NCI-H2196 treated with DMSO at 0.1 percent for 48 hours (cell line): Measurements from ENCODE around the gene SYCE3.
A peak's percentile ranks its signal among the peaks of the same experiment; 100 is the strongest.
"Not testable (repeated sequence)": the region's sequence is repeated elsewhere in the genome, so short reads cannot be mapped to it uniquely, and the experiment has no call there.

Source experiments
- DNase-seq: peaks from one replicate; lab custom pipeline; 2025; ENCODE audit not compliant: unreplicated experiment; lab: John Stamatoyannopoulos, UW

The SYCE3 gene, protein sequence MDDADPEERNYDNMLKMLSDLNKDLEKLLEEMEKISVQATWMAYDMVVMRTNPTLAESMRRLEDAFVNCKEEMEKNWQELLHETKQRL

DNA sequence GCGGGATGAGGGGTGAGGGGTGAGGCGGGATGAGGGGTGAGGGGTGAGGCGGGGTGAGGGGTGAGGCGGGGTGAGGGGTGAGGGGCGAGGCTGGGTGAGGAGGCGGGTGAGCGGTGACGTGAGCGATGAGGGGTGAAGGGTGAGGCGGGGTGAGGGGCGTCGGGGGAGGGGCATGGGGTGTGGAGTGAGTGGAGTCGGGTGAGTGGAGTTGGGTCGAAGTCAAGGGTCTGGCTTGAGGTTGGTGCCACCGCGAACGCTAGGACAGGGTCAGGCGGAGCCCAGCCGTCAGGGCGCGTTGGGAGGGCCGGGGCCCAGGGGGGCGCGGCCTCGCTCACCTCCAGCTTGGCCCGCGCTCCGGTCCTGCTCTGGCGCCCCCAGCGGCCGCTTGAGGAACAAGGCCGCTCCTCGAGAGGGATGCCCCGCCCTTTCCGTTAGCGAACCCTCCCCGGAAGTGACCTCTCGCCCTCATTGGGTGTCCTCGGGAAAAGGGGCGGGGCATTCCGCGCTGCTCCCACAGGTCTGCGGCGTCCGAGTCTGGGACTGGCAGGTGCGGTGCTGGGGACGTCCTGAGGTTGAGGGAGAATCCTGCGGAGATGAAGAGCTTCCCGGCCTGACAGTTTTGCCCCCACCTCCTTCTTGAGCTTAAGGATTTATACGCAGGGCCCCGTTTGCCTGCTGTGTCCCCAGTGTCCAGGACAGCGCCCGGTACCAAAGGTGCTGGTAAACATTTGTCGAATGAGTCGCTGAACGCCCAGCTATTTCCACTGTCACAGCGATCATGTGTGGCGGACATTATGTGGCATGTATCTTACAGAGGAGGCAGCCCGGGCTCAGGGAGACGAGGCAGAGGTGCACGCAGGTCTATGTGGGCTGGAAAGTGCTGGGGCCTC, at the start of gene SYCE3:
Gene SYCE3, minus strand, starts transcription at position 397 of the 890 bp plus-strand sequence. CDS start 6,514 bp downstream, outside the sequence.
- DNase-seq, result peak; percentile 66

- DNase-seq, result no peak
These were observed 49.4 kb upstream of the SYCE3 start for GRCh38 chr22:50612168-50612527.

- DNase-seq, result no peak
These were observed 48.8 kb upstream of the SYCE3 start for GRCh38 chr22:50611341-50612060.

DNA sequence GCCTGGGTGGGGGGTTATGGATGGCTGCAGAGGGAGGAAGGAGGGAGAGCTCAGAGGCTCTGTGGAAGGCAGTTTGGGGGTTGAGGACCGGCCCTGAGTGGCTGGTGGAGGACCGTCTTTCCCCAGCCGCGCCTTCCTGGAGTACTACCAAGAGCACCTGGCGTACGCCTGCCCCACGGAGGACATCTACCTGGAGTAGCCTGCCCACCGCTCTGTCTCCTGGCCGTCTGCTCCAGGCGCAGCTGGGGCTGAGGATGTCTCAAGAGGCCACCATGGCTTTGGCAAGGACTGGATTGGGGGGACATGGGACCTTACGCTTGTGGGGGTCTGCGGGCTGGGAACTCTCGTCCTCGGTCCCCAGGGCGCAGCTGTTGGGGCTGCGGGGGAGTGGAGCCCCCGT, 47.9 kb upstream of the SYCE3 start:
- DNase-seq, result no peak

DNA sequence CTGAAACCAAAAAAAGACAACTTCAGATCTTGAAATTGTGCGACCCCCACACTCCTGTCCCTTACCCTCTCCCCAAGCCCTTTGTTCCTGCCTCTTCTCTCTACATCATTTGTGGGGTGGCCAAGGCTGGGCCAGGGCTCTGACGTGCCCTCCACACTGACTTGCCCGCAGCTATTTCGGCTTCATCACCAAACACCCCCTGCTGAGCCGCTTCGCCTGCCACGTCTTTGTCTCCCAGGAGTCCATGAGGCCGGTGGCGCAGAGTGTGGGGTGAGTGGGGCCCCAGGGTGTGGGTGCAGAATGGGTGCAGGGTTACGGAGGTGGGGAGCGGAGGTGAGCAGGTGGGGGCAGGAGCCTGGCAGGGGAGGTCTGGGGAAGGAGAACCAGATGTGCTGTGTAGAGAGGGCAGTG, 47.3 kb upstream of the SYCE3 start:
- DNase-seq, result no peak

GRCh38 chr22:50609599-50609998, 46.9 kb upstream of the SYCE3 start:
- no peak for DNase-seq

DNA sequence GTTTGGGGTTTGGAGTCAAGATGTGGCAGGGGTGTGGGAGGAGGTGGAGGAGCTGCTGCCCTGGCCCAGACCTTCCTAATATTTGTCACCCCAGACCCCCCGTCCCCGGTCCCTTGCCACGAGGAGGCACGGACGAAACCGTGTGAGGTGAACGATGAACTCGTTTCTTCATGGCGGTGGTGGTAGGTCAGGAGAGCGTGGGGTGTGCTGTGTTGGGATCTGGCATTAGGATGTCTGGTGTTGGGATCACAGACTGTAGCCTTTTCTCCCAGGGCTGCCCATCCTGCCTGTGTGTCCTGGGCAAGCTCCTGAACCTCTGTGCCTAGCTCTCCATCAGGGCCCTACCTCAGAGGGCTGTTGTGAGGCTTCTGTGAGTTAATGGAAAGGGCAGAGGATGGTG, 46.3 kb upstream of the SYCE3 start:
- DNase-seq, result no peak

GRCh38 chr22:50608058-50608840, 45.5 kb upstream of the SYCE3 start:
- DNase-seq, result not testable (repeated sequence)

- no peak for DNase-seq
These were observed 44.9 kb upstream of the SYCE3 start for GRCh38 chr22:50607659-50608020.

DNA sequence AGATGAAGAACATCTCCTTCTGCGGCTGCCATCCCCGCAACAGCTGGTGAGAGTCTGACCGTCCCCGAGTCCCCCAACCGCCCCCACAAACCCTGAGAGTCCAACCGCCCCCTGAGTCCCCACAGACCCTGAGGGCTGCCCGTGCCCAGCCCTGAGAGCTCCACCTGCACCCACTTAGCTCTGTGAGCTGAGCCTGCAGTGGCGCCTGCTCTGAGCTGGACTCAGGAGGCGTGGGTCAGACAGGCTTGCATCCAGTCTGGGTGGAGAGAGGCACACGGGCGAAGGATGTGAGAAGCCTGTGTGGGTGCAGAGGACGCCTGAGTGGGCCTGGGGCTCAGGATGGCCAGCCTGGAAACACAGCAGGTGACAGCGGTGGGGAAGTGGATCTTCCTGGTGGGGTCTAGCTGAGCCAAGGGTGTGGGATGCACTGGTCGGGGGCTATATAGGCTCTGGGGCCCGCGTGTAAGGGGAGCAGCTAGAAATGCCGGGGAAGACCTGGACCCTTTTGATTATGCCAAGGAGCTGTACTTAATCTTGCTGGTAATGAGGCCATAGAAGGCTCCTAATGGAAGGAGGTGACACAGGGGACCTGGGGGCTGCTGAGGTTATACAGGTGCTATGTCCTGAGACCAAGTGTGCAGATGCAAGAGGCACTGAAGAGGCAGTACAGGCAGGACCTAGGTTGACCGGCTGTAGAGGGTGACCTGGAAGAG, 44.4 kb upstream of the SYCE3 start:
- no peak for DNase-seq

- no peak for DNase-seq
These were observed 43.6 kb upstream of the SYCE3 start for GRCh38 chr22:50606165-50606945.

DNA sequence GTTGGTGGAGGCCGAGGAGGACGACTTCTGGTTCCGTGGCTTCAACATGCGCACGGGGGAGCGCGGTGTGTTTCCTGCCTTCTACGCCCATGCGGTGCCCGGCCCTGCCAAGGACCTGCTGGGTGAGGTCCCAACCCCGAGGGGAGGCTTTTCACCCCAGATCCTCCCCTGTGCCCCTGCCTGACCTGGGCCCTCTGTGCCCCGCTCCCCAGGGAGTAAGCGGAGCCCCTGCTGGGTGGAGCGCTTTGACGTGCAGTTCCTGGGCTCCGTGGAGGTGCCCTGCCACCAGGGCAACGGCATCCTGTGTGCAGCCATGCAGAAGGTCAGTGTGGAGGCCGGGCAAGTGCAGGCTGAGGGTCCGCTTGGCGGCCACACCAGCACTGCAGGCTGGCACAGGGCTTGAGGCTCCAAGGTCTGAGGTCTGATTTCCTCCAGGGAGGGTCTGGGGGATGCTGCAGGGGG, 42.9 kb upstream of the SYCE3 start:
- DNase-seq, result no peak

DNA sequence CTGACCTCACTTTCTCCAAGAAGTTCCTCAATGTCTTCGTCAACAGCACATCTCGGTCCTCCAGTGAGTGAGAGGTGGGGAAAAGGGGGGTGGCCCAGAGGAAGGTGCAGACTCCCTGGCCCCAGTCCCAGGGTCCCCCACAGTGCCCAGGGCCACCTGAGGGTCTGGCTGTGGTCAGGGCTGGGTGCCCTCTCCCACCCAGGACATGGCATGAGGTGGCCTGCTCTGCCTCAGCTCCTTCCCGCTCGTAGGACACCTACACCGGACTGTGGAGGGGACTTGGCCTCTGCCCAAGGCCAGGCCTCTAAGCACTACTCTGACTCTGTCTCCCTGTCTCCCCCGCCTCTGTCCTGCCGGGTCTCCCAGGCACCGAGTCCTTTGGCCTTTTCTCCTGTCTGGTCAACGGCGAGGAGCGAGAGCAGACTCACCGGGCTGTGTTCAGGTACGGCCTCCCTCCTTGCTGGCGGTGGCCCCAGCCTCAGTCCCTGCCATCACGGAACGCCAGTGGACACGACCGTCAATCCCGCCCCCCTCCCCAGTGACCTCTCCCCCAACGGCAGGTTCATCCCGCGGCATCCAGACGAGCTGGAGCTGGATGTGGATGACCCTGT, 42.4 kb upstream of the SYCE3 start:
- no peak for DNase-seq

DNA sequence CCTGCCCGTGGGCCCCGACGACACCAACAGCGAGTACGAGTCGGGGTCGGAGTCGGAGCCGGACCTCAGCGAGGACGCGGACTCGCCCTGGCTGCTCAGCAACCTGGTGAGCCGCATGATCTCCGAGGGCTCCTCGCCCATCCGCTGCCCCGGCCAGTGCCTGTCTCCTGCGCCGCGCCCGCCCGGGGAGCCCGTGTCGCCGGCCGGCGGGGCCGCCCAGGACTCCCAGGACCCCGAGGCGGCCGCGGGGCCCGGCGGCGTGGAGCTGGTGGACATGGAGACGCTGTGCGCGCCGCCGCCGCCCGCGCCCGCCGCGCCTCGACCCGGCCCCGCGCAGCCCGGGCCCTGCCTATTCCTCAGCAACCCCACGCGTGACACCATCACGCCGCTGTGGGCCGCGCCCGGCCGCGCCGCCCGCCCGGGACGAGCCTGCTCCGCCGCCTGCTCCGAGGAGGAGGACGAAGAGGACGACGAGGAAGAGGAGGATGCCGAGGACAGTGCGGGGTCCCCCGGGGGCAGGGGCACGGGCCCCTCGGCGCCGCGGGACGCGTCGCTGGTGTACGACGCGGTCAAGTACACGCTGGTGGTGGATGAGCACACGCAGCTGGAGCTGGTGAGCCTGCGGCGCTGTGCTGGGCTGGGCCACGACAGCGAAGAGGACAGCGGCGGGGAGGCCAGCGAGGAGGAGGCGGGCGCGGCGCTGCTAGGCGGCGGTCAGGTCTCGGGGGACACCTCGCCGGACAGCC, 41.7 kb upstream of the SYCE3 start:
- no peak for DNase-seq

- no peak for DNase-seq
These were observed 41.0 kb upstream of the SYCE3 start for GRCh38 chr22:50603511-50604255.

DNA sequence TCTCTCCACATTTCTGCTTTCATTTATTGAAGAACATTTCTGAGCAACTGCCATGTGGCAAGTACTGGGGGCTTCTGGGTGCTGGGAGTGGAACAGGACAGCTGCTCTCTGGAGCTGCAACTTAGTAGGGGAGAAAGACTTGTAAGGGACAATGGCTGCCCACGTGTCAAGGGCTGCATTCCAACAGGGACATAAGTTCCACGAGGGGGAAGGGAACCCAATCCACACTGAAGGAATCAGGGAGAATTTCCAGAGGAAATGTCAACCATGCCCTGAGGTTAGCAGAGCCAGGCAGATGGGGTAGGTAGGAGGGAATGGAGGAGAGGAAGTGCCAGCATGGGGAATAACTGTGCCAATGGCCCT, 39.6 kb upstream of the SYCE3 start:
- no peak for DNase-seq

DNA sequence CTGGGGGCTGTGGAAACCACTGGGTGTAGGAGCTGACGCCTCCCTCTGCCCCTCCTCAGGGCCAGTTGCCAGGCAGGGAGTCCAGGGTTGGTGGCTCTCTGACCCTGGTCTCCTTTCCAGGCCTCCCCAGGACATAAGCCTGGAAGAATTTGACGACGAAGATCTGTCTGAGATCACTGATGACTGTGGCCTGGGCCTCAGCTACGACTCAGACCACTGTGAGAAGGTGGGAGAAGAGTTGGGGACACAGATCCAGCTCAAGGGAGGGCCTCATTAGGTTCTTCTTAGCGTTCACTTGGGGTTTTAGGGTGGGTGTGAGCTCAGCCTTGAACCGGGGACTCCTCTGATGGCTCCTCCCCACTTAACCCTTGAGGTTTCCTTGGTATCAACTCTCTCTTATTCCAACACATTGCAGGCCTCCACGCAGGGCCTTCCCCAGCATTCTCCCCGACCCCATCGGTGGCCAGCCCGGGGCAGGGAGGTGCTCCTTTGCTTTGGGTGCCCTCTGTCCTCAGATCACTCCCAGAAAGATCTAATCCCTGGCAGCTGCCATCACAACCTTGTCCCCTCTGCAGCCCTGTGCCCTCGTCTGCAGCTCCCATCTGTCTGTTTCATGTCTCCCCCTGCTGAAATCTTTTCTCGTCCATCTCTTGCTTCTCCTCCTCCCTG, 39.1 kb upstream of the SYCE3 start:
- DNase-seq, result no peak
